K562 (cell line): ENCODE data around the gene RIPOR1. TPM values are rescaled to one million over a fixed set of nuclear protein-coding genes. Genes with fewer than 3 reads are reported as not detected.

ENCODE experiments used
- BCL6 ChIP-seq: fragments of 250-450 bp; sonication (Bioruptor Pico); IDR thresholded peaks from 2 replicates; pipeline ENCODE4 v1.4.0; 2020
- BDP1 ChIP-seq: IDR thresholded peaks from 3 replicates; pipeline ENCODE4 v1.6.1; 2011; ENCODE audit not compliant: insufficient read length, insufficient read depth
- CEBPG ChIP-seq, 3 experiments: fragments of 200-800 bp in 1 of 3; sonication (Bioruptor generic) in 1 of 3; sonication (generic) in 1 of 3; formaldehyde crosslinking in 1 of 3; IDR thresholded peaks in 2 of 3; conservative IDR thresholded peaks in 1 of 3; 2 replicates each; pipeline versions ENCODE4 v1.6.1 to v1.8.0; 2016 to 2022; ENCODE audit warnings: missing compliant biosample characterization in 2 of 3, missing genetic modification characterization in 2 of 3, mild to moderate bottlenecking in 1 of 3, missing genetic modification reagents in 1 of 3
- DMBX1 ChIP-seq: fragments of 250-450 bp; sonication (Bioruptor Pico); IDR thresholded peaks from 2 replicates; pipeline ENCODE4 v1.8.0; 2022; ENCODE audit warnings: inconsistent platforms, mild to moderate bottlenecking, moderate library complexity, borderline replicate concordance
- EHMT2 ChIP-seq: fragments of 450-650 bp; IDR thresholded peaks from 2 replicates; pipeline ENCODE4 v1.6.1; 2018; ENCODE audit warnings: antibody characterized with exemption
- EZH2 ChIP-seq: IDR thresholded peaks from 2 replicates; pipeline ENCODE4 v1.6.1; 2012; ENCODE audit warnings: low read depth, mild to moderate bottlenecking, inconsistent platforms, low read length, borderline replicate concordance
- JUNB ChIP-seq: fragments of 450-650 bp; formaldehyde crosslinking; conservative IDR thresholded peaks from 2 replicates; pipeline ENCODE4 v1.4.0; 2020; ENCODE audit warnings: mild to moderate bottlenecking
- KAT8 ChIP-seq: fragments of 450-650 bp; IDR thresholded peaks from 2 replicates; pipeline ENCODE4 v1.6.1; 2016; ENCODE audit warnings: low read depth, mild to moderate bottlenecking
- MBD2 ChIP-seq: sonication (generic); IDR thresholded peaks from 2 replicates; pipeline ENCODE4 v1.6.1; 2016; ENCODE audit warnings: low read depth, borderline replicate concordance
- MEF2A ChIP-seq: IDR thresholded peaks from 2 replicates; pipeline ENCODE4 v1.6.1; 2011; ENCODE audit warnings: low read depth, mild to moderate bottlenecking, low read length, moderate library complexity; ENCODE audit not compliant: control insufficient read depth
- NFYB ChIP-seq: IDR thresholded peaks from 2 replicates; pipeline ENCODE4 v1.6.1; 2011; ENCODE audit warnings: mild to moderate bottlenecking, moderate library complexity; ENCODE audit not compliant: insufficient read length; ENCODE audit errors: extremely low read depth
- POLR2AphosphoS2 ChIP-seq: IDR thresholded peaks from 2 replicates; pipeline ENCODE4 v1.6.1; 2012; ENCODE audit warnings: low read length, improper control_type of control experiment
- SAFB2 ChIP-seq: fragments of 200-400 bp; formaldehyde crosslinking; IDR thresholded peaks from 2 replicates; pipeline ENCODE4 v1.6.1; 2018; ENCODE audit warnings: borderline replicate concordance, low read length, low read depth, moderate library complexity; ENCODE audit not compliant: severe bottlenecking
- SIN3B ChIP-seq: fragments of 450-650 bp; IDR thresholded peaks from 2 replicates; pipeline ENCODE4 v1.6.1; 2017; ENCODE audit warnings: low read depth, mild to moderate bottlenecking, moderate library complexity
- SMAD4 ChIP-seq: fragments of 250-450 bp; sonication (Bioruptor Pico); conservative IDR thresholded peaks from 2 replicates; pipeline ENCODE4 v1.8.0; 2021; ENCODE audit warnings: inconsistent platforms, mild to moderate bottlenecking, moderate library complexity
- SRSF7 ChIP-seq: fragments of 200-400 bp; formaldehyde crosslinking; optimal IDR thresholded peaks from 2 replicates; pipeline ENCODE3; 2017; ENCODE audit warnings: mild to moderate bottlenecking, low read depth, low read length
- TBP ChIP-seq: optimal IDR thresholded peaks from 2 replicates; pipeline ENCODE3; 2011; ENCODE audit warnings: low read depth, low read length, improper control_type of control experiment
- TCF3 ChIP-seq: sonication (generic); formaldehyde crosslinking; IDR thresholded peaks from 2 replicates; pipeline ENCODE4 v1.4.0; 2020; ENCODE audit warnings: mild to moderate bottlenecking, missing genetic modification reagents
- ZBTB7A ChIP-seq: IDR thresholded peaks from 2 replicates; pipeline ENCODE4 v1.6.1; 2011; ENCODE audit warnings: low read depth, mild to moderate bottlenecking, low read length, moderate library complexity, borderline replicate concordance; ENCODE audit not compliant: control insufficient read depth
- ZNF436 ChIP-seq: fragments of 250-450, 450-650 bp; sonication (Bioruptor Pico); formaldehyde crosslinking; IDR thresholded peaks from 2 replicates; pipeline ENCODE4 v1.7.0; 2020; ENCODE audit warnings: mild to moderate bottlenecking
- ZNF561 ChIP-seq: fragments of 450-650 bp; formaldehyde crosslinking; conservative IDR thresholded peaks from 2 replicates; pipeline ENCODE4 v1.4.0; 2020; ENCODE audit warnings: mild to moderate bottlenecking, moderate library complexity
- ZNF764 ChIP-seq: fragments of 250-450 bp; sonication (Bioruptor Pico); IDR thresholded peaks from 2 replicates; pipeline ENCODE4 v1.4.0; 2020; ENCODE audit warnings: low read depth, mild to moderate bottlenecking, moderate library complexity
- ZSCAN29 ChIP-seq: fragments of 450-650 bp; IDR thresholded peaks from 2 replicates; pipeline ENCODE4 v1.6.1; 2017
- polyA plus RNA-seq, 8 experiments: library from polyadenylated mRNA; depleted of rRNA in 4 of 8; stranded (reverse) in 5 of 8; unstranded in 3 of 8; fragments of >200 nt; fragmentation: Nextera tagmentation in 2 of 8; fragmentation: Illumina TruSeq in 1 of 8; extraction: Ambion mirVana in 2 of 8; extraction: Trizol in 1 of 8; gene quantifications; 2 replicates each; pipeline versions ENCODE4 v1.2.1 to v1.2.3, GENCODE V29; 2011 to 2014; ENCODE audit warnings: inconsistent platforms in 1 of 8, missing spikeins in 1 of 8
- total RNA-seq, 7 experiments: library from RNA; depleted of rRNA in 6 of 7; stranded (reverse); fragments of >200 nt in 6 of 7; fragmentation: Illumina TruSeq in 2 of 7; extraction: Trizol in 2 of 7; gene quantifications; 2 replicates each; pipeline versions ENCODE4 v1.2.1 to v1.2.3, GENCODE V29; 2011 to 2021; ENCODE audit warnings: low replicate concordance in 1 of 7
- TF ChIP-seq, protein P1 (sequence below), 2 experiments: IDR thresholded peaks in 1 of 2; conservative IDR thresholded peaks in 1 of 2; 2 replicates each; pipeline ENCODE4 v1.6.1; 2016; ENCODE audit warnings: low read depth in 2 of 2, mild to moderate bottlenecking in 1 of 2, missing compliant biosample characterization in 1 of 2, missing genetic modification characterization in 1 of 2, moderate library complexity in 1 of 2
- TF ChIP-seq, protein P2 (sequence below), 2 experiments: fragments of 200-800 bp in 1 of 2; sonication (Bioruptor generic) in 1 of 2; sonication (generic) in 1 of 2; formaldehyde crosslinking in 1 of 2; IDR thresholded peaks in 1 of 2; conservative IDR thresholded peaks in 1 of 2; 2 replicates each; pipeline versions ENCODE4 v1.5.0 to v1.6.1; 2016 to 2020; ENCODE audit warnings: missing compliant biosample characterization in 1 of 2, missing genetic modification characterization in 1 of 2, missing genetic modification reagents in 1 of 2

The RIPOR1 gene
- total and polyA plus RNA-seq, 9 of the 15 experiments (the other 6 are each of a cell fraction or from before 2014, with no cell fraction given), result 0.36 to 31.1 (median 3.0) TPM

DNA sequence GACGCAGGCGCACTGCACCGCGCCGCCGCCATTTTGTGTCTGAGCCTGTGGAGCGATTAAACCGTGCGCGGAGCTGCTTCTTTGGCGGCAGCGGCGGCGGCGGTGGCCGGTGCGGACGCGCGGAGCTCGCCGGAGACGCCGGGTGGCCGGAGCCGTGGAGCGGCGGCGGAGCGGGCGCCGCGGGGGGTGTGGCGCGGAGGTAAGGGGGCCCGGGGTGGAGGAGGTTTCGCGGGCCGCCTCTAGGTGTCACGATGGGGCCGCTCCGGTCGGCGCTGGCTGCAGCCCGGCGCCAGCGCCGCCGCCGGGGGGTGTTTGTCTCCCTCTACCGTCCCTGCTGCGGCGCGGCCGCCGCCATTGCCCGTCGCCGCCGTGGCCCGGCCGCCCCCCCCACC, 33.9 kb downstream of the RIPOR1 start, which contains the start of gene CTCF (continued):
- no peak for TF ChIP-seq MEF2A
- no peak for TF ChIP-seq SAFB2
- TF ChIP-seq, protein P1, sequence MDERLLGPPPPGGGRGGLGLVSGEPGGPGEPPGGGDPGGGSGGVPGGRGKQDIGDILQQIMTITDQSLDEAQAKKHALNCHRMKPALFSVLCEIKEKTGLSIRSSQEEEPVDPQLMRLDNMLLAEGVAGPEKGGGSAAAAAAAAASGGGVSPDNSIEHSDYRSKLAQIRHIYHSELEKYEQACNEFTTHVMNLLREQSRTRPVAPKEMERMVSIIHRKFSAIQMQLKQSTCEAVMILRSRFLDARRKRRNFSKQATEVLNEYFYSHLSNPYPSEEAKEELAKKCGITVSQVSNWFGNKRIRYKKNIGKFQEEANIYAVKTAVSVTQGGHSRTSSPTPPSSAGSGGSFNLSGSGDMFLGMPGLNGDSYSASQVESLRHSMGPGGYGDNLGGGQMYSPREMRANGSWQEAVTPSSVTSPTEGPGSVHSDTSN (CRISPR knock-in tag; IDR thresholded peaks at IDR 0.05; ENCODE audit: low read depth), result no peak
- TF ChIP-seq, protein P1 (tag; conservative IDR thresholded peaks at IDR 0.05; ENCODE audit: low read depth), result no peak
- TF ChIP-seq EHMT2, result no peak
- 0 out of 2 replicates have a peak, but pooled peaks have one; percentile 10 for TF ChIP-seq ZBTB7A
- TF ChIP-seq BCL6 (CRISPR knock-in tag), result no peak
- TF ChIP-seq KAT8, result no peak
- TF ChIP-seq ZNF436 (CRISPR knock-in tag), result no peak
- no peak for TF ChIP-seq TCF3 (CRISPR knock-in tag)
- no peak for TF ChIP-seq CEBPG (CRISPR knock-in tag; IDR thresholded peaks at IDR 0.05)
- no peak for TF ChIP-seq CEBPG (tag; conservative IDR thresholded peaks at IDR 0.05 in 1 of 2, IDR thresholded peaks at IDR 0.05 in 1 of 2)
- no peak for TF ChIP-seq NFYB
- no peak for TF ChIP-seq ZNF764 (CRISPR knock-in tag)
- TF ChIP-seq ZSCAN29, result no peak
- TF ChIP-seq SRSF7, result no peak
- TF ChIP-seq POLR2AphosphoS2, result no peak
- peak; percentile 98 for TF ChIP-seq SIN3B
- no peak for TF ChIP-seq MBD2
- TF ChIP-seq DMBX1 (CRISPR knock-in tag), result no peak
- no peak for TF ChIP-seq ZNF561 (CRISPR knock-in tag)
- TF ChIP-seq JUNB (CRISPR knock-in tag), result no peak
- TF ChIP-seq SMAD4 (CRISPR knock-in tag), result peak; percentile 78
- TF ChIP-seq EZH2, result no peak
- TF ChIP-seq, protein P2, sequence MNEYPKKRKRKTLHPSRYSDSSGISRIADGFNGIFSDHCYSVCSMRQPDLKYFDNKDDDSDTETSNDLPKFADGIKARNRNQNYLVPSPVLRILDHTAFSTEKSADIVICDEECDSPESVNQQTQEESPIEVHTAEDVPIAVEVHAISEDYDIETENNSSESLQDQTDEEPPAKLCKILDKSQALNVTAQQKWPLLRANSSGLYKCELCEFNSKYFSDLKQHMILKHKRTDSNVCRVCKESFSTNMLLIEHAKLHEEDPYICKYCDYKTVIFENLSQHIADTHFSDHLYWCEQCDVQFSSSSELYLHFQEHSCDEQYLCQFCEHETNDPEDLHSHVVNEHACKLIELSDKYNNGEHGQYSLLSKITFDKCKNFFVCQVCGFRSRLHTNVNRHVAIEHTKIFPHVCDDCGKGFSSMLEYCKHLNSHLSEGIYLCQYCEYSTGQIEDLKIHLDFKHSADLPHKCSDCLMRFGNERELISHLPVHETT (CRISPR knock-in tag; conservative IDR thresholded peaks at IDR 0.05 in 1 of 2, IDR thresholded peaks at IDR 0.05 in 1 of 2), result peak in 1 of 2 experiments; percentile 100; a peak in 2 of 4 replicates
- no peak for TF ChIP-seq BDP1
- TF ChIP-seq TBP, result no peak
